OCI-LY1 (cell line): ENCODE results near the gene FBXO34.

Experiments used
- H2AFZ ChIP-seq: fragments of 200-600 bp; sonication (generic), shearing (Covaris generic); 2 replicates; pipeline ENCODE4 v1.6.0; 2014; ENCODE audit warnings: antibody characterized with exemption, mild to moderate bottlenecking, low read length
- H3F3A ChIP-seq: fragments of 200-600 bp; sonication (generic), shearing (Covaris generic); 2 replicates; pipeline ENCODE4 v1.6.0; 2014; ENCODE audit warnings: mild to moderate bottlenecking, antibody characterized with exemption, low read length, moderate library complexity; ENCODE audit not compliant: insufficient read depth
- H3K27ac ChIP-seq: fragments of 200-600 bp; sonication (generic); 2 replicates; pipeline ENCODE4 v1.5.1; 2014; ENCODE audit warnings: low read length, mixed run types, mild to moderate bottlenecking, low read depth; ENCODE audit not compliant: poor library complexity, severe bottlenecking
- H3K27me3 ChIP-seq: fragments of 200-600 bp; sonication (generic); 2 replicates; pipeline ENCODE4 v1.6.0; 2014; ENCODE audit warnings: antibody characterized with exemption, mild to moderate bottlenecking, low read length, moderate library complexity; ENCODE audit not compliant: insufficient read depth
- H3K36me3 ChIP-seq: fragments of 200-600 bp; sonication (generic); 2 replicates; pipeline ENCODE4 v1.6.1; 2014; ENCODE audit warnings: mild to moderate bottlenecking, antibody characterized with exemption, low read length, moderate library complexity, mixed read lengths; ENCODE audit not compliant: insufficient read depth
- H3K4me1 ChIP-seq: fragments of 200-600 bp; sonication (generic); 2 replicates; pipeline ENCODE4 v1.5.1; 2014; ENCODE audit warnings: mild to moderate bottlenecking, low read length, moderate library complexity; ENCODE audit not compliant: insufficient read depth, severe bottlenecking
- H3K4me2 ChIP-seq: fragments of 200-600 bp; sonication (generic), shearing (Covaris generic); 2 replicates; pipeline ENCODE4 v1.6.1; 2014; ENCODE audit warnings: low read length
- H3K4me3 ChIP-seq: fragments of 200-600 bp; sonication (generic); 2 replicates; pipeline ENCODE4 v1.5.1; 2014; ENCODE audit warnings: low read length, low read depth, mild to moderate bottlenecking, mixed read lengths; ENCODE audit not compliant: poor library complexity, severe bottlenecking
- H3K79me2 ChIP-seq: fragments of 200-600 bp; shearing (Covaris generic); 2 replicates; pipeline ENCODE4 v1.6.1; 2016; ENCODE audit warnings: mixed run types, low read length, mixed read lengths; ENCODE audit not compliant: insufficient read depth
- H3K9ac ChIP-seq: fragments of 200-600 bp; sonication (generic), shearing (Covaris generic); 2 replicates; pipeline ENCODE4 v1.6.1; 2014; ENCODE audit warnings: mild to moderate bottlenecking, low read length, mixed read lengths
- H3K9me2 ChIP-seq: fragments of 200-600 bp; sonication (generic), shearing (Covaris generic); 2 replicates; pipeline ENCODE4 v1.6.1; 2014; ENCODE audit warnings: low read depth, mild to moderate bottlenecking, low read length, mixed read lengths
- H3K9me3 ChIP-seq: fragments of 200-600 bp; shearing (Covaris generic); 2 replicates; pipeline ENCODE4 v1.6.1; 2014; ENCODE audit warnings: low read length, mixed read lengths
- H4K20me1 ChIP-seq: fragments of 200-600 bp; sonication (generic), shearing (Covaris generic); 2 replicates; pipeline ENCODE4 v1.6.0; 2016; ENCODE audit warnings: mild to moderate bottlenecking, low read length; ENCODE audit not compliant: insufficient read depth
- EZH2 ChIP-seq: fragments of 200-600 bp; sonication (generic), shearing (Covaris generic); IDR thresholded peaks from 2 replicates; pipeline ENCODE4 v1.8.0; 2017; ENCODE audit warnings: borderline replicate concordance, mixed run types, mild to moderate bottlenecking, antibody characterized with exemption, low read length, moderate library complexity, mixed read lengths
- TF ChIP-seq, protein P1 (sequence below): fragments of 200-600 bp; sonication (generic), shearing (Covaris generic); IDR thresholded peaks from 2 replicates; pipeline ENCODE4 v1.5.1; 2017; ENCODE audit warnings: mild to moderate bottlenecking, antibody characterized with exemption, low read length, moderate library complexity, mixed read lengths

The FBXO34 gene

DNA sequence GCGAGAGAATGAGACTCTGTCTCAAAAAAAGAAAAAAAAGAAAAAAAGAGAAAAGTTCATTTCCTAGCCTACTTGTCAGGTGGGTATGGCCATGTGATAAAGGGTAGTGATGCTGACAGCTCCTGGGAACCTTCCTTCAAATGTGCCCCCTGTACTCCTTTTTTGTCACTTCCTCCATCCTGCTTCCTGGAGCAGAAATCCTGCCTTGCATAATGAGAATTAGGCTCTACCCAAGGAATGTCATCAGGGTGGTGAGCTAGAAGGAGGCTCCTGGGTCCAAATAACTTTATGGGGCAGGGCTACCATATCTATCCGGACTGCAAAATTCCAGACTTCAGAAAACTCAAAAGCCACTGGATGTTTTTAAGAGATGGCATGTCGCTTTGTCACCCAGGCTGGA, 27.8 kb upstream of the FBXO34 start:
- no peaks in the 10 kb centered on the region for H3K79me2 ChIP-seq
- H3K9me3 ChIP-seq, result no peaks in the 10 kb centered on the region
- H4K20me1 ChIP-seq, result no peaks in the 10 kb centered on the region
- H3K4me2 ChIP-seq, result no peak overlapping the region
- H3K36me3 ChIP-seq, result no peaks in the 10 kb centered on the region
- no peaks in the 10 kb centered on the region for H3K4me1 ChIP-seq
- H3K4me3 ChIP-seq, result no peak overlapping the region
- no peaks in the 10 kb centered on the region for H3K27me3 ChIP-seq
- H3K9ac ChIP-seq, result no peak overlapping the region
- H2AFZ ChIP-seq, result no peak overlapping the region
- H3K9me2 ChIP-seq, result no peaks in the 10 kb centered on the region
- H3K27ac ChIP-seq, result no peak overlapping the region
- no peaks in the 10 kb centered on the region for H3F3A ChIP-seq
- TF ChIP-seq EZH2, result no peak
- TF ChIP-seq, protein P1, sequence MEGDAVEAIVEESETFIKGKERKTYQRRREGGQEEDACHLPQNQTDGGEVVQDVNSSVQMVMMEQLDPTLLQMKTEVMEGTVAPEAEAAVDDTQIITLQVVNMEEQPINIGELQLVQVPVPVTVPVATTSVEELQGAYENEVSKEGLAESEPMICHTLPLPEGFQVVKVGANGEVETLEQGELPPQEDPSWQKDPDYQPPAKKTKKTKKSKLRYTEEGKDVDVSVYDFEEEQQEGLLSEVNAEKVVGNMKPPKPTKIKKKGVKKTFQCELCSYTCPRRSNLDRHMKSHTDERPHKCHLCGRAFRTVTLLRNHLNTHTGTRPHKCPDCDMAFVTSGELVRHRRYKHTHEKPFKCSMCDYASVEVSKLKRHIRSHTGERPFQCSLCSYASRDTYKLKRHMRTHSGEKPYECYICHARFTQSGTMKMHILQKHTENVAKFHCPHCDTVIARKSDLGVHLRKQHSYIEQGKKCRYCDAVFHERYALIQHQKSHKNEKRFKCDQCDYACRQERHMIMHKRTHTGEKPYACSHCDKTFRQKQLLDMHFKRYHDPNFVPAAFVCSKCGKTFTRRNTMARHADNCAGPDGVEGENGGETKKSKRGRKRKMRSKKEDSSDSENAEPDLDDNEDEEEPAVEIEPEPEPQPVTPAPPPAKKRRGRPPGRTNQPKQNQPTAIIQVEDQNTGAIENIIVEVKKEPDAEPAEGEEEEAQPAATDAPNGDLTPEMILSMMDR, result no peak

DNA sequence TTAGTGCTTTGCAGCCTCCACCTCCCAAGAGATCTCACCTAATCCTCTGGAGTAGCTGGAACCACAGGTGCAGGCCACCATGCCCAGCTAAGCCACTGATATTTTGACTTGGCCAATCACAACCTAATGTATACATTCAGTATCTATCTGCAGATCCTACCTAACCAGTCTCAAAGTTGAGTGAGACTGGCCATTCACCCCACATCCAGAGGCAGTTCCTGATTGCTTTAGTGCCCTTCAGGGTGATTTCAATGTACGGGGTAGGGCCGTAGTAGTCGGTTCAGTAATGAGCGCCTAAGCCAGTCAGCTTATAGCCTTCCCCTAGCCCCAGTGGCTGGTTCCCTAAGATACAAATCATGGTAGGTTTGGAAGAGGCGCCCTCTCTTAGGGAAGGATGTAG, 27.4 kb upstream of the FBXO34 start:
- Histone ChIP-seq H3K9me3 (no peaks in the 10 kb centered on the region), H3K4me3 (no peak overlapping the region), H3K9ac (no peak overlapping the region), H3K36me3 (no peaks in the 10 kb centered on the region), H3K4me2 (no peak overlapping the region), H4K20me1 (no peaks in the 10 kb centered on the region), H3F3A (no peaks in the 10 kb centered on the region), H2AFZ (no peak overlapping the region), H3K4me1 (no peaks in the 10 kb centered on the region), H3K27ac (no peak overlapping the region), H3K27me3 (no peaks in the 10 kb centered on the region), H3K9me2 (no peaks in the 10 kb centered on the region), H3K79me2 (no peaks in the 10 kb centered on the region)
- TF ChIP-seq, protein P1, result no peak
- TF ChIP-seq EZH2, result no peak

DNA sequence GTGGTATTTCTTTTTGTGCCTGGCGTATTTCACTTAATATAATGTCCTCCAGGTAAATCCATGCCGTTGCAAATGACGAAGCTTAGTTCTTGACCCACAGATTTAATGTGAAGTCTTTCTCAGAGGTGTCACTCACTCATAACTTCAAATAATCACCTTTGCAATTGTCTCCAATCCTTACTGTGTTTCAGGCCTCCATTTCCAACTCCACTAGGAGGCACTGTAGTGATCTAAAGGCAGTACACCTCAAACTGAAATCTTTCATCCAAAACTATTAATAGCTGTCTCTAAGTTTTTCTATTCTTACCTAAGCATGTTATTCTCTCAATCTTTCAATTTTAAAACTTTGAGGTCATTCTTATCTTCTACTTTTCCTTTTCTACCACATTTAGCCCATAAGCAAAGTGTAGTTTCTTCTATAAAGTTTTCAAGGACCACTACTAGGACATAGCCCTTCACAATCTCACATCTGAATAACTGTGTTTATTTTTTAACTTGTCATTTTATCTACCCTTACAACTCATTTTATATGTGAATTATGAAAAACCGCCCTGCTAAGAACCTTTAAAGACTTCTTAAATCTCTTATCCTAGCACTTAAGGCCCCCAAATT, 25.5 kb upstream of the FBXO34 start:
- H3K27me3 ChIP-seq, result no peaks in the 10 kb centered on the region
- H3K9ac ChIP-seq, result no peak overlapping the region
- no peak overlapping the region for H3K27ac ChIP-seq
- H3K36me3 ChIP-seq, result no peaks in the 10 kb centered on the region
- no peaks in the 10 kb centered on the region for H3K4me1 ChIP-seq
- no peaks in the 10 kb centered on the region for H3K9me3 ChIP-seq
- TF ChIP-seq, protein P1, result peak; percentile 83
- no peak for TF ChIP-seq EZH2
- no peaks in the 10 kb centered on the region for H4K20me1 ChIP-seq
- H2AFZ ChIP-seq, result no peak overlapping the region
- H3K4me3 ChIP-seq, result no peak overlapping the region
- no peaks in the 10 kb centered on the region for H3F3A ChIP-seq
- H3K4me2 ChIP-seq, result no peak overlapping the region
- no peaks in the 10 kb centered on the region for H3K79me2 ChIP-seq
- H3K9me2 ChIP-seq, result no peaks in the 10 kb centered on the region
